Large intestine (tissue), 3 donors: Measurements from ENCODE around the gene RAI1. TPM values are rescaled to one million over a fixed set of nuclear protein-coding genes. Genes with fewer than 3 reads are reported as not detected.
"Not testable (repeated sequence)": the region's sequence is repeated elsewhere in the genome, so short reads cannot be mapped to it uniquely, and the experiment has no call there.

Source experiments
- DNase-seq, 2 donors: peaks; one replicate each; pipeline versions ENCODE4 v3.0.0 to v3.0.0-alpha.2; 2013
- H3K27ac ChIP-seq: one replicate; pipeline ENCODE4 v1.5.1; 2013; ENCODE audit warnings: low read length
- H3K27me3 ChIP-seq: 2 replicates; pipeline ENCODE4 v1.6.1; 2013; ENCODE audit warnings: low read length; ENCODE audit not compliant: control insufficient read depth, insufficient read depth
- H3K36me3 ChIP-seq: 2 replicates; pipeline ENCODE4 v1.6.1; 2013; ENCODE audit warnings: low read length; ENCODE audit not compliant: control insufficient read depth, insufficient read depth
- H3K4me1 ChIP-seq: one replicate; pipeline ENCODE4 v1.6.1; 2013; ENCODE audit warnings: low read length; ENCODE audit not compliant: control insufficient read depth, insufficient read depth
- H3K4me3 ChIP-seq: one replicate; pipeline ENCODE4 v1.5.1; 2013; ENCODE audit warnings: low read length
- H3K9me3 ChIP-seq: one replicate; pipeline ENCODE4 v1.6.1; 2013; ENCODE audit warnings: mild to moderate bottlenecking, low read depth, low read length, moderate library complexity; ENCODE audit not compliant: control insufficient read depth
- WGBS: methylation state at CpG from one replicate; pipeline ENCODE4 v1.1.5; 2013; ENCODE audit warnings: low lambda C conversion rate; ENCODE audit not compliant: insufficient coverage; 5-methylcytosine and 5-hydroxymethylcytosine counted together
- polyA plus RNA-seq: library from polyadenylated mRNA; unstranded; fragments of 120-200 nt; gene quantifications from one replicate; pipeline ENCODE4 v1.2.1, GENCODE V29; 2013

Gene RAI1
- polyA plus RNA-seq, 1 donor = 26.2 TPM

- H3K4me3 ChIP-seq, H3K36me3 ChIP-seq, DNase-seq, H3K27ac ChIP-seq, H3K9me3 ChIP-seq, H3K27me3 ChIP-seq: not testable (repeated sequence)
- peaks cover 56% of the 10 kb centered on the region for H3K4me1 ChIP-seq
- 90% methylated on average over 2 of the region's 7 CpGs for WGBS
These were observed 9.0 kb downstream of the RAI1 start for GRCh38 chr17:17690233-17690632.

- DNase-seq = peak in 1 of 2 donors; percentile 49
These were observed 10.4 kb downstream of the RAI1 start for GRCh38 chr17:17691468-17692263.

GRCh38 chr17:17692353-17693252, 11.3 kb downstream of the RAI1 start:
- no CpG with 5 or more reads among the region's 9 CpGs for WGBS
- no peak for DNase-seq
- no peaks in the 10 kb centered on the region for H3K9me3 ChIP-seq
- H3K4me3 ChIP-seq = no peak overlapping the region
- no peaks in the 10 kb centered on the region for H3K27me3 ChIP-seq
- H3K4me1 ChIP-seq = peaks cover 60% of the 10 kb centered on the region
- peak overlapping the region; percentile 95 for H3K27ac ChIP-seq
- no peaks in the 10 kb centered on the region for H3K36me3 ChIP-seq

More at GRCh38 chr17:17691468-17692263, 10.4 kb downstream of the RAI1 start:
- no CpG with 5 or more reads among the region's 8 CpGs for WGBS
- Histone ChIP-seq H3K4me1 (peaks cover 55% of the 10 kb centered on the region), H3K9me3 (no peaks in the 10 kb centered on the region), H3K27ac (peak overlapping the region; percentile 95), H3K4me3 (no peak overlapping the region), H3K27me3 (no peaks in the 10 kb centered on the region), H3K36me3 (no peaks in the 10 kb centered on the region)

DNA sequence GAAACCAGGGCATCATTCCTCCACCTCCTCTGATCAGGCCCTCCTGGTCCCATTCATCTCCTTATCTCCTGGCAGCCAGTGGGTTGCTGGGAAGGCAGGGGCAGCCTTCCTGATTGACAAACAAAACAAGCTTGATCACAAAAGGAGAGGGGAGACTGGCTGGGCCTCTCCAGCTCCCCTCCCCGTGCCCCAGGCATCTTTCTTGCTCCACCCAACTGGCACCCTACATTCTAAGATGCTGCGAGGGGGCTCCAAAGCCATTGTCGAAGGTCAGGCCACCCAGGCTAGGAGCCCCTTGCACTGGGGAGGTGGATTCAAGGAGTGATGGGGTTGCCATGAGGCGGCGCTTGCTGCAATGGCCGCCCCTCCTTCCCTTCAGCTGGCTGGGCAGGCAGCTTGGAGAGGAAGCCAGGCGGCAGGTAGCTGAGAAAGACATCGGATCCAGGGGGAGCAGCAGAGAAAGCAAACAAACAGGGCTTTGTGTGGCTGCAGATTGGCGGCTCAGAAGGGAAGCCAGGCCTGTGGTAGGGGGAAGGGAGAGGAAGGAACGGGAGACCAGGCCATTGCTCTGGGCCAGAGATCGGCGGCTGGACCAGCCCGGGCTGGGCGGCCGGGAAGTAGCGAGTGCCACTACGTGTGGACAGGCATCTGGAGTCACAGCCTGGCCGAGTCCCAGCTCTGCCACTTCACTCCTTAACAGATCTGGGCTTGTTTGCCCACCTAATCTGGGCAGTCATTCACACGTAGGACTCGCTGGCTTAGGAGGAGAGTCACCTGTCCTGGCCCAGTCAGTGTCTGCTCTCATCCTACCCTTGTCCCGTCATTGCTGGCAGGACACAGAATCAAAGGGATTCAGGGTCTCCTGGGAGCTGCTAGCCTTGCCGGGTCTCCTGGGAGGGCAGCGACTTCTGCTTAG, 12.3 kb downstream of the RAI1 start:
- peaks cover 63% of the 10 kb centered on the region for H3K4me1 ChIP-seq
- H3K9me3 ChIP-seq = no peaks in the 10 kb centered on the region
- peak in 1 of 2 donors; percentile 66 for DNase-seq
- H3K27me3 ChIP-seq = no peaks in the 10 kb centered on the region
- peak overlapping the region; percentile 95 for H3K27ac ChIP-seq
- no peaks in the 10 kb centered on the region for H3K36me3 ChIP-seq
- H3K4me3 ChIP-seq = peak overlapping the region; percentile 49
- no CpG with 5 or more reads among the region's 23 CpGs for WGBS

DNA sequence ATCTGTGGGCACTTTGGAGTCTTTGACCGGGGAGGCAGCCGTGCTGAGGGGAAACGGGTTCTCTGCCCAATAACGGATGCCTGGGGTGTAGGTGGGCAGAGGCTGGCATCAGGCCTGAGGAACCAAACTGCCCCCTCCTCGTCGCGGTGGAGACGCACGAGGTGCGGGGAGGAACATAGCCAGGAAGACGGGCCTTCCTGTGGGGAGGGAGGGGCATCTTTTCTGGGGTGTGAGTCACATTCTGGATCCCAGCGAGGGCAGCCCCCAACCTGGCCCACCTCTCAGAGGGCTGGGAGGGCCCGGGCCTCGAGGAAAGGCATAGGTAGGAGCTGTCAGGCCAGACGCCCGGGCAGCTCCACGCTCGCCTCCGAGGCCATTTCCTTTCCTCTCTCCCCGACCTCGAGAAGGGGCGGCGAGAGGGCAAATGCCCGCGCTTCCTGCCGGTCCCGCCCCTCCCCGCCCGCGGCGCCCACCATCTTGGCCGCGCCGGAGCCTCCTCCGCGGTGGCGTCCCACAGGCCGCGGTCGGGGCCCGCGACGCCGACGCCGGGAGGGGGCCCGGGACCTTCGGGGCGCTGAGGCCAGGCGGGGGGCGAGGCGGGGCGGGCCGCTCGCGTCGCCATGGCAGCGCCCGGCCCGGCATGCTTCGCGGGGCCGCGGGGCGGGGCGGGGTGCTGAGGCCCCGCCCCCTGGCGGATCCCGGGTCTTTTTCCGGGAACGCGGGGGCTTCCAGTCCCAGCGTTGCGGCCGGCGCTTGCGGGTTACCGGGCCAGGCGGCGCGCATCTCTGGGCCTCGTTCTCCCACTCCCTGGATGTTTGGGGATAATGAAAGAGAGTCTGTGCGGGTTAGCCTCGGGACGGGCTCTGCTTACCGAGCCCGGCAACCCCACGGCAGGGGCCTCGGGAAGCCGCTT, 13.2 kb downstream of the RAI1 start:
- Histone ChIP-seq H3K36me3 (no peaks in the 10 kb centered on the region), H3K4me1 (peaks cover 69% of the 10 kb centered on the region), H3K4me3 (peak overlapping the region; percentile 84), H3K27ac (peak overlapping the region; percentile 95), H3K27me3 (no peaks in the 10 kb centered on the region), H3K9me3 (no peaks in the 10 kb centered on the region)
- peak in 1 of 2 donors; percentile 84 for DNase-seq
- no CpG with 5 or more reads among the region's 90 CpGs for WGBS

DNA sequence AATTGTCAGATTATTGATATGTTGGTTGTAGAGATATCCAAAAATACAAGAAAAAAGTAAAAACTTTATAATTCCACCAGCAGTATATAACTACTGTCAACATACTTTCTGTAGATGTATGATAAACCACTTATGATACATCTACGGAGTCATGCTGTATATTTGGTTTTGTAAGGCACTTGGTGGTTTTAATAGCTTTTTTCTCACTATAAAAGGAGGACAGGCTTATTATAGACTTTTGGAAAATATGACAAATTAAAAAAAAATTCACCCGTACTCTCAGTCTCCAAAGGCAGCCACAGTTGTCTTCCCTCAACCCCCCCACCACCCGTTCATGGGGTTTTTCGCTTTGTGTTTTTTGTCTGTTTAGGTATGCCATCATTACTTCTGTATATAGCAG, 14.8 kb downstream of the RAI1 start:
- Histone ChIP-seq H3K9me3 (no peaks in the 10 kb centered on the region), H3K27me3 (no peaks in the 10 kb centered on the region), H3K27ac (peak overlapping the region; percentile 95), H3K36me3 (no peaks in the 10 kb centered on the region), H3K4me1 (peaks cover 72% of the 10 kb centered on the region), H3K4me3 (no peak overlapping the region)
- WGBS = 100% methylated on average over 1 of the region's 4 CpGs
- DNase-seq = no peak

GRCh38 chr17:17696882-17697633, 15.8 kb downstream of the RAI1 start:
- Histone ChIP-seq H3K4me3 (no peak overlapping the region), H3K9me3 (no peaks in the 10 kb centered on the region), H3K27ac (no peak overlapping the region), H3K36me3 (peaks cover 3% of the 10 kb centered on the region), H3K4me1 (peaks cover 68% of the 10 kb centered on the region), H3K27me3 (no peaks in the 10 kb centered on the region)
- no peak for DNase-seq
- WGBS = no CpG with 5 or more reads among the region's 13 CpGs

DNA sequence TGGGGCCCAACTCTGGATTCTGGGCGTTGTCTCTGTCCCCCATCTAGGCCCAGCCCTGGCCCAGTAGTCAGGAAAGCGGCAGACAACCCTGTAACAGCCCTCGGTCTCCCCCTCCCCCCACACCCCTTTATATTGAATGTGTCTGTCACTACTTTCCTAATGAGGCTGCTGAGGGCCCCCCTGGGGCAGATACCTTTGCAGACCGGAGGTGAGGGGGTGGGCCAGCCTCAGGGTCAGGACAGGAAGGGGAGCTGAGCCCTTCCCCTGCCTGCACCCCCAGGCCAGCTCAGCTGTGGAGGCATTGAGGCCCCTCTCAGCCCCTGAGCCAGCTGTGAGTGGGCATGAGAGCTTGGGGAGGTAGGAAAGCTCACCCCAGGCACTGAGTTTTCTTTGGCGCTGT, 17.1 kb downstream of the RAI1 start:
- Histone ChIP-seq H3K4me1 (peaks cover 67% of the 10 kb centered on the region), H3K27ac (no peak overlapping the region)

GRCh38 chr17:17698869-17699351, 17.7 kb downstream of the RAI1 start:
- no peak for DNase-seq
- H3K4me1 ChIP-seq = peaks cover 67% of the 10 kb centered on the region
- WGBS = no CpG with 5 or more reads among the region's 8 CpGs
- H3K9me3 ChIP-seq = no peaks in the 10 kb centered on the region
- peaks cover 3% of the 10 kb centered on the region for H3K36me3 ChIP-seq
- no peak overlapping the region for H3K27ac ChIP-seq
- no peaks in the 10 kb centered on the region for H3K27me3 ChIP-seq
- no peak overlapping the region for H3K4me3 ChIP-seq

More for the DNA sequence above, 17.1 kb downstream of the RAI1 start:
- Histone ChIP-seq H3K4me3 (no peak overlapping the region), H3K9me3 (no peaks in the 10 kb centered on the region), H3K27me3 (no peaks in the 10 kb centered on the region), H3K36me3 (peaks cover 3% of the 10 kb centered on the region)
- no peak for DNase-seq
- no CpG with 5 or more reads among the region's 5 CpGs for WGBS
